Motor neuron (in vitro differentiated cells): ENCODE results near the gene LRMDA. TPM values are rescaled to one million over a fixed set of nuclear protein-coding genes. Genes with fewer than 3 reads are reported as not detected.

Experiments
- ATAC-seq, 8 experiments: fragments of 200-7000 bp; cut with Tn5 transposase; replicated peaks in 6 of 8; 2 replicates each; pipeline ENCODE4 v1.8.0; 2021; ENCODE audit warnings: mild to moderate bottlenecking in 8 of 8, moderate library complexity in 8 of 8
- H3K27ac ChIP-seq, 2 donors: fragments of 250-450 bp; sonication (Bioruptor Pico); 2 replicates each; pipeline ENCODE4 v1.9.0; 2021; ENCODE audit warnings: antibody characterized with exemption in 2 of 2, mild to moderate bottlenecking in 2 of 2, moderate library complexity in 1 of 2
- H3K4me1 ChIP-seq, 2 donors: fragments of 250-450 bp; sonication (Bioruptor Pico); replicated peaks in 1 of 2; 2 replicates each; pipeline ENCODE4 v1.6.1; 2021; ENCODE audit warnings: antibody characterized with exemption in 2 of 2, mild to moderate bottlenecking in 2 of 2, moderate library complexity in 1 of 2
- H3K4me3 ChIP-seq, 5 donors: fragments of 250-450 bp; sonication (Bioruptor Pico); 2 replicates each; pipeline ENCODE4 v1.9.0; 2021; ENCODE audit warnings: antibody characterized with exemption in 5 of 5, mild to moderate bottlenecking in 5 of 5, moderate library complexity in 4 of 5
- WGBS, 10 experiments: fragments of 450-650 bp; shearing (Covaris generic); methylation state at CpG; one replicate each; pipeline ENCODE4 v1.0.0; 2022; 5-methylcytosine and 5-hydroxymethylcytosine counted together
- in situ Hi-C, 9 experiments: fragments of 400-800 bp; cut with MboI; loops; one replicate each; pipeline ENCODE4 v1.15.0; 2021; ENCODE audit warnings: low sequenced_read_pairs in 9 of 9, low pct_unique_long_range_greater_than_20kb in 2 of 9; ENCODE audit not compliant: unreplicated experiment in 9 of 9
- total RNA-seq, 8 experiments: library from RNA; unstranded; fragments of 300-600 nt; gene quantifications; 2 replicates each; pipeline versions ENCODE4 v1.2.3 to v1.2.4, GENCODE V29; 2022

LRMDA gene
- total RNA-seq, 8 experiments from 2014 or later = 0.85 to 5.4 (median 2.2) TPM; not detected in 1

- WGBS, 10 experiments = 38 to 94% (median 60%) methylated on average over 2 to 6 of the region's 6 CpGs; no CpG with 5 or more reads in 1 of the 10 experiments
- peak in 5 of 8 experiments; percentile 65 to 77 (median 74) for ATAC-seq
- no peak overlapping the region for H3K4me3 ChIP-seq
- in situ Hi-C loops = no loop called here
- peaks cover 29 to 35% of the 10 kb centered on the region in 2 donors for H3K4me1 ChIP-seq
- H3K27ac ChIP-seq = no peak overlapping the region
Measured at GRCh38 chr10:75693489-75693888, 262.1 kb downstream of the LRMDA start.

- in situ Hi-C loops = no loop called here
- peak overlapping the region in 1 of 2 donors; percentile 9 for H3K27ac ChIP-seq
- WGBS, 10 experiments = 0 to 69% (median 49%) methylated on average over 1 to 3 of the region's 3 CpGs; no CpG with 5 or more reads in 1 of the 10 experiments
- peaks cover 29 to 35% of the 10 kb centered on the region in 2 donors for H3K4me1 ChIP-seq
- ATAC-seq = peak in 5 of 8 experiments; percentile 5 to 91 (median 37)
- H3K4me3 ChIP-seq = no peak overlapping the region
Measured at GRCh38 chr10:75694269-75694668, 262.8 kb downstream of the LRMDA start.

- ATAC-seq = peak in 6 of 8 experiments; percentile 24 to 56 (median 52)
- in situ Hi-C loops = no loop called here
- 0 to 100% (median 61%) methylated on average over 1 to 3 of the region's 3 CpGs; no CpG with 5 or more reads in 3 of the 10 experiments for WGBS, 10 experiments
Measured at GRCh38 chr10:75694790-75695189, 263.4 kb downstream of the LRMDA start.

GRCh38 chr10:75695994-75696393, 264.6 kb downstream of the LRMDA start:
- no peak overlapping the region for H3K4me3 ChIP-seq
- H3K27ac ChIP-seq = no peak overlapping the region
- WGBS, 10 experiments = 25 to 100% (median 80%) methylated on average over 1 to 2 of the region's 2 CpGs; no CpG with 5 or more reads in 1 of the 10 experiments
- in situ Hi-C loops = no loop called here
- no peak for ATAC-seq
- peaks cover 29 to 35% of the 10 kb centered on the region in 2 donors for H3K4me1 ChIP-seq

More at GRCh38 chr10:75694790-75695189, 263.4 kb downstream of the LRMDA start:
- H3K4me3 ChIP-seq = no peak overlapping the region
- H3K27ac ChIP-seq = no peak overlapping the region
- peaks cover 29 to 35% of the 10 kb centered on the region in 2 donors for H3K4me1 ChIP-seq

- H3K27ac ChIP-seq = no peak overlapping the region
- WGBS, 10 experiments = 74 to 100% (median 89%) methylated on average over 1 to 4 of the region's 4 CpGs
- ATAC-seq = no peak
- peaks cover 29 to 39% of the 10 kb centered on the region in 2 donors for H3K4me1 ChIP-seq
- in situ Hi-C loops = no loop called here
- H3K4me3 ChIP-seq = no peak overlapping the region
Measured at GRCh38 chr10:75696536-75696935, 265.1 kb downstream of the LRMDA start.

- in situ Hi-C loops = no loop called here
- WGBS, 10 experiments = 4 to 75% (median 33%) methylated on average over 1 to 7 of the region's 9 CpGs; no CpG with 5 or more reads in 1 of the 10 experiments
- no peak overlapping the region for H3K4me3 ChIP-seq
- ATAC-seq = peak in 4 of 8 experiments; percentile 68 to 75 (median 72)
- no peak overlapping the region for H3K27ac ChIP-seq
- H3K4me1 ChIP-seq = peaks cover 27 to 39% of the 10 kb centered on the region in 2 donors
Measured at GRCh38 chr10:75703191-75703854, 271.9 kb downstream of the LRMDA start.

GRCh38 chr10:75705426-75705825, 274.0 kb downstream of the LRMDA start:
- 79 to 100% (median 98%) methylated on average over 1 to 5 of the region's 5 CpGs; no CpG with 5 or more reads in 2 of the 10 experiments for WGBS, 10 experiments

GRCh38 chr10:75707080-75707840, 275.8 kb downstream of the LRMDA start:
- WGBS, 10 experiments = 50 to 100% (median 80%) methylated on average over 1 to 7 of the region's 9 CpGs; no CpG with 5 or more reads in 1 of the 10 experiments
- in situ Hi-C loops = no loop called here

More at GRCh38 chr10:75705426-75705825, 274.0 kb downstream of the LRMDA start:
- no peak for ATAC-seq
- in situ Hi-C loops = no loop called here
- Histone ChIP-seq H3K4me1 (peaks cover 48 to 60% of the 10 kb centered on the region in 2 donors), H3K27ac (no peak overlapping the region), H3K4me3 (no peak overlapping the region)

GRCh38 chr10:75708060-75708459, 276.6 kb downstream of the LRMDA start:
- H3K4me3 ChIP-seq = no peak overlapping the region
- 16 to 80% (median 50%) methylated on average over 1 to 9 of the region's 9 CpGs; no CpG with 5 or more reads in 1 of the 10 experiments for WGBS, 10 experiments
- in situ Hi-C loops = no loop called here
- H3K4me1 ChIP-seq = peaks cover 68 to 76% of the 10 kb centered on the region in 2 donors
- peak in 5 of 8 experiments; percentile 53 to 71 (median 64) for ATAC-seq
- H3K27ac ChIP-seq = peak overlapping the region in 1 of 2 donors; percentile 48

More at GRCh38 chr10:75707080-75707840, 275.8 kb downstream of the LRMDA start:
- Histone ChIP-seq H3K27ac (peak overlapping the region; percentile 48 to 64), H3K4me3 (no peak overlapping the region), H3K4me1 (peaks cover 63 to 74% of the 10 kb centered on the region in 2 donors)
- peak in 4 of 8 experiments; percentile 0 to 9 (median 2) for ATAC-seq

GRCh38 chr10:75709245-75709644, 277.8 kb downstream of the LRMDA start:
- Histone ChIP-seq H3K27ac (peak overlapping the region; percentile 21 to 47), H3K4me3 (no peak overlapping the region), H3K4me1 (peaks cover 60 to 75% of the 10 kb centered on the region in 2 donors)
- ATAC-seq = no peak
- in situ Hi-C loops = no loop called here
- 56 to 87% (median 81%) methylated on average over 1 to 4 of the region's 4 CpGs; no CpG with 5 or more reads in 4 of the 10 experiments for WGBS, 10 experiments

GRCh38 chr10:75709811-75710210, 278.4 kb downstream of the LRMDA start:
- WGBS, 10 experiments = 23 to 100% (median 47%) methylated on average over 1 to 3 of the region's 3 CpGs

GRCh38 chr10:75712242-75712880, 280.9 kb downstream of the LRMDA start:
- H3K4me3 ChIP-seq = peak overlapping the region in 2 of 5 donors; percentile 2 to 6
- H3K4me1 ChIP-seq = peaks cover 66 to 82% of the 10 kb centered on the region in 2 donors
- peak overlapping the region; percentile 82 to 86 for H3K27ac ChIP-seq
- WGBS, 10 experiments = 4 to 83% (median 36%) methylated on average over 1 to 11 of the region's 22 CpGs; no CpG with 5 or more reads in 2 of the 10 experiments
- ATAC-seq = peak in 5 of 8 experiments; percentile 77 to 83 (median 79)
- in situ Hi-C loops = no loop called here

More at GRCh38 chr10:75709811-75710210, 278.4 kb downstream of the LRMDA start:
- H3K4me1 ChIP-seq = peaks cover 60 to 75% of the 10 kb centered on the region in 2 donors
- H3K27ac ChIP-seq = peak overlapping the region; percentile 21 to 47
- ATAC-seq = peak in 4 of 8 experiments; percentile 1 to 14 (median 5)
- H3K4me3 ChIP-seq = no peak overlapping the region
- in situ Hi-C loops = no loop called here
